IMR-90 (cell line): ENCODE results near the gene ATG4A. TPM values are rescaled to one million over a fixed set of nuclear protein-coding genes. Genes with fewer than 3 reads are reported as not detected.

ENCODE experiments used
- ATAC-seq: fragments of 200-7000 bp; cut with Tn5 transposase; 2 replicates; pipeline ENCODE4 v1.9.1; 2020; ENCODE audit warnings: low read depth, mild to moderate bottlenecking, moderate library complexity
- BruUV-seq: library from RNA; stranded (reverse); fragments of 400-500 nt; replicated peaks from 2 replicates; lab custom pipeline; 2021; lab: Mats Ljungman, UMichigan
- CTCF ChIA-PET: fragments of 300-600 bp; formaldehyde crosslinking; extraction: SDS; loops from one replicate; lab custom pipeline; 2021; ENCODE audit warnings: antibody characterized with exemption; lab: Yijun Ruan, JAX
- POLR2A ChIA-PET: fragments of 300-600 bp; sonication (Branson Sonifier 250); formaldehyde crosslinking; loops from one replicate; lab custom pipeline; 2022; ENCODE audit warnings: antibody characterized with exemption; ENCODE audit not compliant: unreplicated experiment; lab: Charles Lee
- DNase-seq: peaks from one replicate; pipeline ENCODE4 v3.0.0; 2013
- H2AFZ ChIP-seq: replicated peaks from 2 replicates; pipeline ENCODE3; 2013; ENCODE audit warnings: low read length, mild to moderate bottlenecking; ENCODE audit not compliant: poor library complexity
- H2AK5ac ChIP-seq: 2 replicates; pipeline ENCODE4 v1.6.1; 2013; ENCODE audit warnings: low read depth, low read length, inconsistent platforms
- H2AK9ac ChIP-seq: replicated peaks from 2 replicates; pipeline ENCODE3; 2013; ENCODE audit warnings: mild to moderate bottlenecking, low read depth, low read length, moderate library complexity; ENCODE audit not compliant: poor library complexity
- H2BK120ac ChIP-seq: 2 replicates; pipeline ENCODE4 v1.6.1; 2013; ENCODE audit warnings: low read depth, low read length, inconsistent platforms
- H2BK15ac ChIP-seq: 3 replicates; pipeline ENCODE4 v1.6.1; 2013; ENCODE audit warnings: low read depth, low read length, inconsistent platforms
- H2BK20ac ChIP-seq: 2 replicates; pipeline ENCODE4 v1.6.1; 2013; ENCODE audit warnings: low read depth, mild to moderate bottlenecking, inconsistent platforms, low read length, moderate library complexity
- H2BK5ac ChIP-seq: 2 replicates; pipeline ENCODE4 v1.6.1; 2013; ENCODE audit warnings: mild to moderate bottlenecking, low read depth, low read length, inconsistent platforms; ENCODE audit not compliant: poor library complexity, severe bottlenecking
- H3K14ac ChIP-seq: replicated peaks from 2 replicates; pipeline ENCODE4 v1.6.1; 2013; ENCODE audit warnings: low read depth, low read length, inconsistent platforms
- H3K18ac ChIP-seq: 2 replicates; pipeline ENCODE4 v1.6.1; 2013; ENCODE audit warnings: low read depth, low read length, control low read depth
- H3K23ac ChIP-seq: 2 replicates; pipeline ENCODE4 v1.6.1; 2013; ENCODE audit warnings: low read depth, low read length, inconsistent platforms
- H3K27ac ChIP-seq: 2 replicates; pipeline ENCODE4 v1.5.1; 2013; ENCODE audit warnings: mild to moderate bottlenecking, control low read depth, low read length; ENCODE audit not compliant: insufficient read depth
- H3K27me3 ChIP-seq: 2 replicates; pipeline ENCODE4 v1.6.1; 2013; ENCODE audit warnings: low read length; ENCODE audit not compliant: control insufficient read depth, insufficient read depth
- H3K36me3 ChIP-seq: 2 replicates; pipeline ENCODE4 v1.6.1; 2013; ENCODE audit warnings: low read length, mixed read lengths; ENCODE audit not compliant: control insufficient read depth, insufficient read depth
- H3K4ac ChIP-seq: 2 replicates; pipeline ENCODE4 v1.6.1; 2013; ENCODE audit warnings: low read depth, low read length, inconsistent platforms
- H3K4me1 ChIP-seq: 2 replicates; pipeline ENCODE4 v1.6.1; 2013; ENCODE audit warnings: low read length, mixed read lengths; ENCODE audit not compliant: control insufficient read depth, insufficient read depth
- H3K4me2 ChIP-seq: 2 replicates; pipeline ENCODE4 v1.6.1; 2013; ENCODE audit warnings: low read depth, mild to moderate bottlenecking, control low read depth, low read length, moderate library complexity
- H3K4me3 ChIP-seq: 2 replicates; pipeline ENCODE4 v1.5.1; 2013; ENCODE audit warnings: low read depth, mild to moderate bottlenecking, control low read depth, low read length, moderate library complexity; ENCODE audit not compliant: insufficient read depth
- H3K56ac ChIP-seq: 2 replicates; pipeline ENCODE4 v1.6.1; 2013; ENCODE audit warnings: low read length, inconsistent platforms; ENCODE audit not compliant: insufficient read depth; ENCODE audit errors: extremely low read depth
- H3K79me1 ChIP-seq, 2 experiments: 2 replicates each; pipeline ENCODE4 v1.6.1; 2013; ENCODE audit warnings: low read length in 2 of 2, inconsistent platforms in 1 of 2, low read depth in 1 of 2
- H3K9ac ChIP-seq: 2 replicates; pipeline ENCODE4 v1.6.1; 2013; ENCODE audit warnings: low read depth, low read length, control low read depth
- H3K9me1 ChIP-seq: 2 replicates; pipeline ENCODE4 v1.6.1; 2013; ENCODE audit warnings: low read length, inconsistent platforms; ENCODE audit not compliant: insufficient read depth
- H3K9me3 ChIP-seq: 2 replicates; pipeline ENCODE4 v1.6.1; 2013; ENCODE audit warnings: low read length; ENCODE audit not compliant: control insufficient read depth, insufficient read depth
- H4K20me1 ChIP-seq: 2 replicates; pipeline ENCODE4 v1.6.1; 2013; ENCODE audit warnings: low read length, inconsistent platforms; ENCODE audit not compliant: insufficient read depth
- H4K5ac ChIP-seq: 2 replicates; pipeline ENCODE4 v1.6.1; 2013; ENCODE audit warnings: mild to moderate bottlenecking, low read depth, low read length, control low read depth
- H4K8ac ChIP-seq, 2 experiments: 2 replicates each; pipeline ENCODE4 v1.6.1; 2013; ENCODE audit warnings: low read depth in 2 of 2, low read length in 2 of 2, control low read depth in 1 of 2, inconsistent platforms in 1 of 2
- H4K91ac ChIP-seq: 2 replicates; pipeline ENCODE4 v1.6.1; 2013; ENCODE audit warnings: low read depth, low read length, inconsistent platforms; ENCODE audit not compliant: insufficient read depth
- BHLHE40 ChIP-seq: fragments of 150-350 bp; IDR thresholded peaks from 2 replicates; pipeline ENCODE4 v1.6.1; 2016; ENCODE audit warnings: mild to moderate bottlenecking, low read depth, low read length
- CEBPB ChIP-seq: IDR thresholded peaks from 2 replicates; pipeline ENCODE4 v1.6.1; 2012; ENCODE audit warnings: low read depth, low read length, improper control_type of control experiment
- CHD1 ChIP-seq: IDR thresholded peaks from 2 replicates; pipeline ENCODE4 v1.6.1; 2012; ENCODE audit warnings: low read depth, low read length, improper control_type of control experiment
- FOS ChIP-seq: fragments of 150-350 bp; IDR thresholded peaks from 2 replicates; pipeline ENCODE4 v1.6.1; 2016; ENCODE audit warnings: low read depth, low read length
- MAFK ChIP-seq: IDR thresholded peaks from 2 replicates; pipeline ENCODE4 v1.6.1; 2012; ENCODE audit warnings: low read depth, low read length, improper control_type of control experiment
- MAZ ChIP-seq: IDR thresholded peaks from 2 replicates; pipeline ENCODE4 v1.6.1; 2012; ENCODE audit warnings: low read depth, mild to moderate bottlenecking, low read length, improper control_type of control experiment, moderate library complexity, borderline replicate concordance
- MXI1 ChIP-seq: IDR thresholded peaks from 2 replicates; pipeline ENCODE4 v1.6.1; 2012; ENCODE audit warnings: low read depth, mild to moderate bottlenecking, low read length, moderate library complexity, borderline replicate concordance
- NFE2L2 ChIP-seq: fragments of 150-350 bp; IDR thresholded peaks from 2 replicates; pipeline ENCODE4 v1.6.1; 2016; ENCODE audit warnings: low read depth, mild to moderate bottlenecking, low read length
- POLR2A ChIP-seq: IDR thresholded peaks from 2 replicates; pipeline ENCODE4 v1.6.1; 2012; ENCODE audit warnings: mild to moderate bottlenecking, low read depth, low read length
- RAD21 ChIP-seq: IDR thresholded peaks from 2 replicates; pipeline ENCODE4 v1.6.1; 2012; ENCODE audit warnings: low read length, improper control_type of control experiment
- RFX5 ChIP-seq: IDR thresholded peaks from 2 replicates; pipeline ENCODE4 v1.8.0; 2012; ENCODE audit warnings: low read depth, mild to moderate bottlenecking, low read length, moderate library complexity
- SMC3 ChIP-seq: fragments of 150-350 bp; IDR thresholded peaks from 2 replicates; pipeline ENCODE4 v1.6.1; 2016; ENCODE audit warnings: low read depth, mild to moderate bottlenecking, antibody characterized with exemption, low read length, moderate library complexity
- dilution Hi-C: fragments of 300-500 bp; cut with HindIII; formaldehyde crosslinking; loops from one replicate; pipeline ENCODE4 v1.14.3; 2018; ENCODE audit warnings: low sequenced_read_pairs; ENCODE audit not compliant: unreplicated experiment
- in situ Hi-C: fragments of 300-500 bp; cut with MboI; formaldehyde crosslinking; loops from 3 replicates; pipeline ENCODE4 v1.14.3; 2019; ENCODE audit warnings: low sequenced_read_pairs, inconsistent platforms, mixed read lengths
- intact Hi-C: fragments of 100-400 bp; cut with micrococcal nuclease; formaldehyde crosslinking; loops from 2 replicates; pipeline ENCODE4 v1.10.0; 2022
- polyA plus RNA-seq, 3 experiments: library from polyadenylated mRNA; depleted of rRNA; stranded (reverse); fragments of >200 nt; gene quantifications; 2 replicates each; pipeline ENCODE4 v1.2.3, GENCODE V29; 2012; ENCODE audit warnings: low replicate concordance in 1 of 3
- total RNA-seq: library from RNA; depleted of rRNA; stranded (reverse); fragments of >200 nt; gene quantifications from 2 replicates; pipeline ENCODE4 v1.2.3, GENCODE V29; 2012
- TF ChIP-seq, protein P1 (sequence below): fragments of 150-350 bp; IDR thresholded peaks from 2 replicates; pipeline ENCODE4 v1.6.1; 2017; ENCODE audit warnings: mild to moderate bottlenecking, antibody characterized with exemption, low read length, low read depth
- TF ChIP-seq, protein P2 (sequence below): fragments of 150-350 bp; IDR thresholded peaks from 2 replicates; pipeline ENCODE4 v1.6.1; 2016; ENCODE audit warnings: low read depth, mild to moderate bottlenecking, low read length, moderate library complexity, borderline replicate concordance

ATG4A gene
- total and polyA plus RNA-seq, 2 of the 4 experiments (the other 2 are of a cell fraction), result 8.2 to 14.7 TPM

- no peaks in the 10 kb centered on the region for H3K79me1 ChIP-seq
- no peak overlapping the region for H2BK120ac ChIP-seq
- no peak overlapping the region for H3K4me2 ChIP-seq
- DNase-seq, result no peak
- dilution Hi-C loops, result no loop called here
- H4K5ac ChIP-seq, result no peak overlapping the region
- H3K9me3 ChIP-seq, result no peaks in the 10 kb centered on the region
- no peak overlapping the region for H3K56ac ChIP-seq
- no peak overlapping the region for H3K18ac ChIP-seq
- no peak overlapping the region for H3K23ac ChIP-seq
- H3K4ac ChIP-seq, result no peak overlapping the region
- H2AK9ac ChIP-seq, result no peak overlapping the region
- H3K27ac ChIP-seq, result no peak overlapping the region
- peaks cover 3% of the 10 kb centered on the region for H3K27me3 ChIP-seq
- ATAC-seq, result no peak
- H3K4me1 ChIP-seq, result no peaks in the 10 kb centered on the region
- POLR2A ChIA-PET, result no interaction called here
- TF ChIP-seq MXI1 (no peak), POLR2A (no peak), MAFK (no peak), NFE2L2 (no peak), CHD1 (no peak), CEBPB (no peak), MAZ (no peak), FOS (no peak), RFX5 (no peak), BHLHE40 (no peak), RAD21 (no peak), SMC3 (no peak)
- TF ChIP-seq, protein P1, sequence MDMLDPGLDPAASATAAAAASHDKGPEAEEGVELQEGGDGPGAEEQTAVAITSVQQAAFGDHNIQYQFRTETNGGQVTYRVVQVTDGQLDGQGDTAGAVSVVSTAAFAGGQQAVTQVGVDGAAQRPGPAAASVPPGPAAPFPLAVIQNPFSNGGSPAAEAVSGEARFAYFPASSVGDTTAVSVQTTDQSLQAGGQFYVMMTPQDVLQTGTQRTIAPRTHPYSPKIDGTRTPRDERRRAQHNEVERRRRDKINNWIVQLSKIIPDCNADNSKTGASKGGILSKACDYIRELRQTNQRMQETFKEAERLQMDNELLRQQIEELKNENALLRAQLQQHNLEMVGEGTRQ, result no peak
- TF ChIP-seq, protein P2, sequence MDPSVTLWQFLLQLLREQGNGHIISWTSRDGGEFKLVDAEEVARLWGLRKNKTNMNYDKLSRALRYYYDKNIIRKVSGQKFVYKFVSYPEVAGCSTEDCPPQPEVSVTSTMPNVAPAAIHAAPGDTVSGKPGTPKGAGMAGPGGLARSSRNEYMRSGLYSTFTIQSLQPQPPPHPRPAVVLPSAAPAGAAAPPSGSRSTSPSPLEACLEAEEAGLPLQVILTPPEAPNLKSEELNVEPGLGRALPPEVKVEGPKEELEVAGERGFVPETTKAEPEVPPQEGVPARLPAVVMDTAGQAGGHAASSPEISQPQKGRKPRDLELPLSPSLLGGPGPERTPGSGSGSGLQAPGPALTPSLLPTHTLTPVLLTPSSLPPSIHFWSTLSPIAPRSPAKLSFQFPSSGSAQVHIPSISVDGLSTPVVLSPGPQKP, result no peak
- no TSS peak for BruUV-seq
- H3K14ac ChIP-seq, result no peak overlapping the region
- H2AK5ac ChIP-seq, result no peak overlapping the region
- CTCF ChIA-PET, result no interaction called here
- no peak overlapping the region for H2BK20ac ChIP-seq
- no peak overlapping the region for H3K9ac ChIP-seq
- no peak overlapping the region for H3K4me3 ChIP-seq
- no peaks in the 10 kb centered on the region for H3K36me3 ChIP-seq
- no peaks in the 10 kb centered on the region for H4K20me1 ChIP-seq
- H2AFZ ChIP-seq, result no peak overlapping the region
- H4K91ac ChIP-seq, result no peak overlapping the region
- H3K9me1 ChIP-seq, result no peaks in the 10 kb centered on the region
- H4K8ac ChIP-seq, result no peak overlapping the region
- intact Hi-C loops, result no loop called here
- in situ Hi-C loops, result no loop called here
- no peak overlapping the region for H2BK5ac ChIP-seq
- no peak overlapping the region for H2BK15ac ChIP-seq
These were observed 56.9 kb downstream of the ATG4A start for GRCh38 chrX:108148524-108148923.
